ENCODE results near the gene ZFP91.

The ZFP91 gene

DNA sequence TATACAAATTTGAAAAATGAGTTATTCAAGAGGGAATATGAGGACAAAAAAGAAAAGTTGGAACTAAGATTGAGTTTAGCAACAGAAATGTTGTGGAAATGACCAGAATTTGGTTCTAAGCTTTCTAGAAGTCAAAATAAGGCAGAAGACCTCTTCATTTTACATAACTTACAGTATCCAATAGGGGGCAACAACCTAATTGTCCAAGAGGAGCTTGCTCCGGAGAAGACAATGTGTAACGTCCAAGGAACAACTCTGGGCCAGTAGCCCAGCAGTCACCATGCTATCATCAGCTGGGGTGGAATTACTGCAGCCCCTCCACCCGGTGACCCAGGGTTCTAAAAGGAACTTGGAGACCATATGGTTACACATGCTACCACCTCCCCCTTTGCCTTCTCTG lies 57.7 kb downstream of the ZFP91 start:
- DNase-seq, result no peak

DNA sequence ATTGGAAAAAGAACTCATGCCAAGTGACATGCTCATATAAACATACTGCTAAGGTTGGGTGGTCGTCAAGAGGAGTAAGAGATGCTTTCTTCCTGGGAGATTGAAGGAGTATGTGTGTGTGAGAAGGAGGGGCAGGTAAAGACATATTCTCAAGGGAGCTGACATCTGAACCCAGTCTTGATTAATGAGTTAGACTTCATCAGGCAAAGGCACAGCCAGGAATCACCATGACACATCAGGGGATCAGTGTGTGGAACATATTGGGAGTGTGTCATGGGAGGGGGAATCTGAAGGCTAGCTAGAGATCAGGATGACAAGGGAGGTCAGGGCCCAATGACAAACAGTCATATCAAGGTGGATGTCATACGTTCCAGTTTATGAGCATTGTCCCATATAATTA lies 58.5 kb downstream of the ZFP91 start:
- no peak for DNase-seq

DNA sequence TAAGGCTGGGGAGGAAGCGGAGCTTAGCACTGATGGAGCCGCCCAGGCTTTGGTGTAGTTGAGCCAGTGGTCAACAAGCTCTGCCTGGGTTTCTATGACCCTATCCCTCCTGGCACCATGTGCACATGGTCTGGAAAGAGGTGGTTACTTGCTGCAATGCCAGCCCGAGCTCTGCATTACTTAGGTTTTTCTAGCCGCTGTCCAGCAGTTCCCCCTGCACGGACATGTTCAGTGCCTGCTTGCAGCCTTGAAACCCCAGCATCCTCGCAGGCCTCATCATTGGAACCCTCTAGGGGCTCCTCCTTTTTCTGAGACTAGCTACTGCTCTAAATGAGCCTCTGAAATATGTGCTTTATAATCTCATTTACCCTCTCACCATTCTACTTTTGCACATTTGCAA lies 60.2 kb downstream of the ZFP91 start:
- no peak for DNase-seq

DNA sequence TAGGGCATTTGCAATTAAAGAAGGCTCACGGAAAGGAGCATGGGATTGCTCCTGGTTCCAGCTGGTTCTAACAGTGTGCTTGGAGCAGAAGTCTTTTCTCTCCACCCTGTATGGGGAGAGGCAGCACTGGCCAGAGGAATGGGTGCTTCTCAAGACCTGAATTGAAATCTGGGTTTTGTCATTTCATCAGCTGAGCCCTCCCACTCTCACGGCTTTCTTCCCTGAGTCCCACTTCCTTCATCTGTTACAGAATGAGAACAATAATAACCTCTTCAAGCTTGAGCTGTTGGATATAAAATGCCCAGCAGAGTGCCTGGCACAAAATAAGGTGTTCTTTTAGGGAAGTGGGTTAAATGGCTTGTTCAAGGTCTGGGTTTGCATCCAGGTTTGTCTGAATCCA lies 60.8 kb downstream of the ZFP91 start:
- DNase-seq, result no peak

DNA sequence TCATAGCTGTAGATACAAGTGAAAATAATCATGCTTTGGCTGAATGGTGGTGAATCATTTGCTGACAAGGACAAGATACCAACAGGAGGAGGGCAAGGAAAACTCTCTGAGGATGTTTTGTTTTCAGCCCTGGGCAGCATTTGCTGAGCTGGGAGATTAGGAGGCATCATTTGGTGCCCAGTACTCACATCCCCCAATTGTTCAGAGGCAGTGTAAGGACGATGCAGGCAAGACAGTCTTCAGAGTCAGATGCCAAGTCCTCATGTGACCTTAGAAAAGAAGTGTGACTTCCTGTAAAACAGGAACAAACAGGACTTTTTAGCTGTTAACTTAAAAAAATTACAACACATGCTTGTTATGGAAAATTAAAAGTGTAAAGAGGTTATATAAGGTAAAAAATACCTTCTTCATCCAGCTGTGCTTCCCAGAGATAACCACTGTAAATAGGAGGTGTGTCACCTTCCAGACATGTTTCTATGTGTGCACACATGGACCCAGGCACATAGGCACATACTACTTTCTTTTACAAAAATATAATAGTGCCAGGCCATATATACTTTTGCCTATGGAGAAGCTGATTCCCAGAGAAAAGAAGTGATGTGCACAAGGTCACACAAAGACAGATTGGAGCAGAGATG lies 61.6 kb downstream of the ZFP91 start:
- no peak for DNase-seq

DNA sequence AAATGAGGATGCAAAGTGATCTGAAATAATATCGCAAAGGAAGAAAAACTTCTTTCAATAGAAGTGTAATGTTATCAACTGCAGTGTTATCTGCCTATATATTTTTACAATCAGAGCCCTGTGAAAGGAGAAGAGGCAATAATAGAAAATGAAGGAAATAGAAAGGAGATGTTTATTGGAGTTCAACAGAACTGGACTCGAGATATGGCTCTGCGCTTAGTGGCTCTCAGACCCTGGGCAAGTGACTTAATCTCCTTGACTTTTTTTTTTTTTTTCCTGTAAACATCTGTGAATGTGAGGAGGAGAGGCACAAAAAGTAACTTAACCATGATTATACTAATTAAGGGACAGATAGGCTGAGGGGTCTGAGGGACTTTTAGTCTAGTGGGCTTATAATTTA lies 62.5 kb downstream of the ZFP91 start:
- DNase-seq, result no peak

DNA sequence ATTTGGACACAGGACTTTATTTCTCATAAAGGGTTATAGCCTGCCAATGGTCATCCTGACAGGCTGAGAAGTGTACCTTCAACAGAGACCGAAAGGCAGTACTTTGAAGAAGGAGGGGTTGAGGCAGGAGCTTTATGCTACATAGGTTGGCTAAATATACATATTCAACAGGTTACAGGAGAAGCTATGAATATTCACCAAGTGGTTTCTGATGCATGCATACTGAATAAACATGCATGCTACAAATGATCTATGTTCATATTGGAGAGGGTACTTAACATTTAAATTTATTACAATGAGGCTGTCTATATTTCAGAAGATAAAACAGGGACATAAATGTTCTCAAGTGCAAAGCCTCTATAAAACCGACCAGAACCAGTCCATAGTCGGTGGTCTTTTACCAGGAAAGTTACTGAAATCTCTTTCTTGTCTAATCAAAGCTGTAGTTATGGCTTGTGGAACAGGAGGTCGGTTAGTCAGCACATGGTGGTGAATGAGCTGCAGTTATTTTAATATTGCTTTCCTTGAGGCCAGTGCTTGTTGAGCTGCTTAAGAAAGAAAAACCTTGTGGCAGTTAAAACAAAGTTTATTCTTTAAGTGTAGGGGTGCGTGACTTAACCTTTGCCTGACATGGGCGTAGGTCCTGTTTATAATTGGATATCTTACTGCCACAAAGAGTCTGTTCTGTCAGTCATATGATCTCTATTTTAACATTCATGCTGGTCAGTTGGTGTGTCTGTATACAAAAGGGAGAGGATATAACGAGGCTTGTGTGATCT lies 63.1 kb downstream of the ZFP91 start:
- DNase-seq, result no peak

DNA sequence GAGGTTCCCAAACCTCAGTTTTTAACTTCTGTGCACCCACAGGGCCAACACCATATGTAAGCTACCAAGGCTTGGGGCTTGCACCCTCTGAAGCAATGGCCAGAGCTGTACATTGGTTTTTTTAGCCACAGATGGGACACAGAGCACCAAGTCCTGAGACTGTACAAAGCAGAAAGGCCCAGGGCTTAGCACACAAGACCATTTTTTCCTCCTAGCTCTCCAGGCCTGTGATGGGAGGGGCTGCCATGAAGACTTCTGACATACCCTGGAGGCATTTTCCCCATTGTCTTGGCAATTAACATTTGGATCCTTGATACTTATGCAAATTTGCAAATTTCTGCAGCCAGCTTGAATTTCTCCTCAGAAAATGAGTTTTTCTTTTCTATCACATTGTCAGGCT lies 67.0 kb downstream of the ZFP91 start:
- DNase-seq, result no peak

DNA sequence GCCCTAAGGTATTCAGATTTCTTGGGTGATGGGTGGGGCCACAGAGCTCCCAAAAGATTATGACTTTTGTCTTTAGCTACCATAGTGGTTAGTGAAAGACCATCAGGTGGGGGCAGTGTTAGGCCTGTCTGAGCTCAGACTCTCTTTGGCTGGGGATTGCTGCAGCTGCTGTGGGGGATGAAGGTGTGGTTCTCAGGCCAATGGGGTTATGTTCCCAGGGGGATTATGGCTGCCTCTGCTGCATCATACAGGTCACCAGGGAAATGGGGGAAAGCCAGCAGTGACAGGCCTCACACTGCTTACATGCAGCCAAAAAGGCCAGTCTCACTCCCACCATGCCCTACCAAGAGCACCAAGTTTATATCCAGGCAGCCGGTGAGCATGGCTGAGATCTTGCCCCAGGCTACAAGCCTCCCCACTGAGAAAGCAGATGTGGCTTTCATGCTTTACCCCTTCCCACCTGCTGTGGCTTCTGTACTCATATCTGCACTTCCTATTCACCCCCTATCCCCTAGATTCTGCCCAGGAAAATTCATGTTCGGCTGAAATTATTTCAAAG lies 68.4 kb downstream of the ZFP91 start:
- DNase-seq, result peak; percentile 21

DNA sequence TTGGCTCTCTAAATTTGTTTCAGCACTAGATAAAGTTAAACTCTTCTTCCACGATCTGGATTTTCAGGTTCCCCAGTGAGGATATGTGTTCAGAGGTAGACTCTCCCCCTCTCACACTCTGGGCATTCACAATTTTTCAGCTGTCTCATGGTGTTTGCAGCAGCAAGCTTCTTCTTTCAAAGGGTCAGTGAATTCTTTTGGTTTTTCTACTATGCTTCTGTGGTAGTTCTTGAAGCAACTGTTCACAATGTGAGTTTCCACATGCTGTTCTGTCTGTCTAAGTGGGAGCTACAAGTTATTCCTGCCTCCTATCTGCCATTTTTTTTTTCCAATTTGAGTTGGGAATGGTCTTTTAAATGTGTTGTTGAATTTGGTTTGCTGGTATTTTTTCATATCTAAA lies 69.0 kb downstream of the ZFP91 start:
- DNase-seq, result no peak

DNA sequence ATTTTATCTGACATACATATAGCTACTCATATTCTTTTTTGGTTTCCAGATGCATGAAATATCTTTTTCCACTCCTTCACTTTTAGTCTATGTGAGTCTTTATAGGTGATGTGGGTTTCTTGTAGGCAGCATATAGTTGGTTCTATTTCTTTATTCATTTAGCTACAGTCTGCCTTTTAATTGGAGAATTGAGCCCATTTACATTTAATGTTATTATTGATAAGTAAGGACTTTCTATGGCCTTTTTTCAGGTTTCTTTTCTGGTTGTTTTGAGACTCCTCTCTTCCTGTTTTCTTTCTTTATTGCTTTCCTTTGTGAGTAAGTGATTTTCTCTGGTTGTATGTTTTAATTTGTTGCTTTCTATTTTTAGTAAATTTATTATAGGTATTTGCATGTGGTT lies 70.8 kb downstream of the ZFP91 start:
- DNase-seq, result no peak

DNA sequence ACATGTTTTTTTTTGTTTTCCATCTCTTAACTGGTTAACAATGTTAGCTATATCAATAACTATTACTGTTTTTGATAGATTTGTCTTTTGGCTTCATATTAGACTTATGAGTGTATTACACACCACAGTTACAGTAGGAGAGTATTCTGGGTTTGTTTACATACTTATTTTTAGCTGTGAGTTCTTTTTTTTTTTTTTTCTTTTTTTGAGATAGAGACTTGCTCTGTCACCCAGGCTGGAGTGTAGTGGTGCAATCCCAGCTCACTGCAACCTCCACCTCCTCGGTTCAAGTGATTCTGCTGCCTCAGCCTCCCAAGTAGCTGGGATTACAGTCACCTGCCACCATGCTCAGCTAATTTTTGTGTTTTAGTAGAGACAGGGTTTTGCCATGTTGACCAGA lies 71.6 kb downstream of the ZFP91 start:
- no peak for DNase-seq

DNA sequence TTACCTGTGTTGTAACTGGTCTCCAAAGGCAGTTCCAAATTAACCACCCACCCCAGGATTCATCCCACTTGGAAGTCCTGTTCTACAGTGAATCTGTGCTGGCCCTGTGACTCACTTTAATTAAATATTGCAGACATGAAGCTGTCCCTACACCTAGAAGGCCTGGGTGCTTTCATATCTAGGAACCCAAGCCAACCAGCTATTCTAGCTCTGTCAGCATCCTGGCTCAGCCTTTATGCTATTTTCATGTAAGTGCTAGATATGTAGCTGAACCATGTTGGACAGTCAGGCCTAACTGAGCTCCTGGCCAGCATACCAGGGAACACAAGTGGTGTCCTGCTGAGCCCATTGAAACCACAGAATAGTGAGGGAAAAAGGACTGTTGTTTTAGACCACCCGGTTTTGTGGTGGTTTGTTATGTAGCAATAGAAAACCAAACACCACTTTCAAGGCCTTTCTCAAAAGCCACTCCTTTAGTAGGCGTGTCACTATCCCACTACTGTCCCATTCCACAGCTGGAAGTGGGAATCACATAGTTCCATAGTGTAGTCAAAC lies 73.9 kb downstream of the ZFP91 start:
- no peak for DNase-seq

DNA sequence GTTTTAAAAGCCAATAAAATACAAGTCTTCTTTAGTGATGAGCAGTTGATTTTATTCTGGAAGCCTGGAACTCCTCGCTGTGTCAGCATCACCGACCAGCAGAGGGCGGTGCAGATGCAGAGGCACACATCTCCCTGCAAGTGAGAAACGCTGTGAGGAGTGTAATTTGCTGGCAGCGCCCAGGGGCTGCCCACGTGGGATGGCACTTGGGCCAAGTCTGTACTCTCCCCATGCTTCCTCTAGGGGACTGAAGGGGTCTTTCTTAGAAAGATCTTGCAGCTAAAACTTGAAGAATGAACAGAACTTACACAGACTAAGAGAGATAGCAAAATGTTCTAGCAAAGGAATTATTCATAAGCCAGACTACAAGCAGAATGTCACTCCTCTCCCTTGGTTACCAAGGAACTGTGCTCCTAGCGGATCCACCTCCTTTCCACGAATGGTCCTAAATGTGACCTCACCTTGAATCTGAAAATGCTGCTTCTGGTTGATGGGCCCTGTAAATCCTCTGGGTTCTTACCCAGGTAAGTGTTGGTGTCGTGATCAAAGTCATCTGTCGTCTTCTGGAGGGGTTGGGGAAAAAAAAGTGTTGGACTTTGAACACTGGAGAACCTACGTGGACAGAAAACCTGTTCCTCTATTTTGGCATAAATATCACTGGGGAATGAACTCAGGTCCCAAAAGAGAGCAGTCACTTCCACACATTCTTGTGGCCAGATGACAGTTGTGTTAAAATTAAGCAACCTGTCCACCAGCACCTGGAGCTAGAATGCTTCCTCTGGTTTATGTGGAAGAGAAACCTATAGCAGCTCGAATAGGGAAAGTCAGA lies 75.4 kb downstream of the ZFP91 start:
- peak; percentile 70 for DNase-seq

DNA sequence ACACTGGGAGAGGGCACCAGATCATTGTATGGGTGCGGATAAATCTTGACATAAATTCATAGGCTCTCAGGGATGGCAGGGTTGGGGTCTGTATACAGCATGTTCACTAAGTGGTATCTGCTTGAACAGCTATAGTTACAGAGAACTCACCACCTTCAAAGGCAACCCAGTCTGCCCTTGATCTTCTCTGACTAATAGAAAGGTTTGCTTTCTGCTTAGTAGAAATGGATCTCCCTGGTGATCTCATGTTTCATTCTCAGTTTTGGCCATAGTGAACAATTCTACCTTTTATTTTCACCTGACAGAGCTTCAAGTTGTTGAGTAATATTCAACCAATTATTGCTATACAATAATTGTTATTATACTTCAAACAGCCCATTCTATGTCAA lies 76.0 kb downstream of the ZFP91 start:
- no peak for DNase-seq

DNA sequence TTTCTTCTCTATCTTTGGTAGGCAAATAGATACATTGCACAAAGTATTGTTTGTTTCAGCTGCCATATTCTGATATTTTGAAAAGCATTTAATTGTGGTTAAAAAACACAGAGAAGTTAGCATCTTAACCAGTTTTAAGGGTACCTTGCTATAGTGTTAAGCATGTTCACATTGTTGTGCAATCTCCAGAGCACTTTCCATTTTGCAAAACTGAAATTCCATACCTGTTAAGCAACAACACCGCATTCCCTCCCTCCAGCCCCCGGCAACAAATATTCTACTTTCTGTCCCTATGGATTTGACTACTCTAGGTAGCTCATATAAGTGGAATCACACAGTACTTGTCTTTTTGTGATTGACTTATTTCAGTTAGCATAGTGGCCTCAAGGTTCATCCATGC lies 77.5 kb downstream of the ZFP91 start:
- no peak for DNase-seq

DNA sequence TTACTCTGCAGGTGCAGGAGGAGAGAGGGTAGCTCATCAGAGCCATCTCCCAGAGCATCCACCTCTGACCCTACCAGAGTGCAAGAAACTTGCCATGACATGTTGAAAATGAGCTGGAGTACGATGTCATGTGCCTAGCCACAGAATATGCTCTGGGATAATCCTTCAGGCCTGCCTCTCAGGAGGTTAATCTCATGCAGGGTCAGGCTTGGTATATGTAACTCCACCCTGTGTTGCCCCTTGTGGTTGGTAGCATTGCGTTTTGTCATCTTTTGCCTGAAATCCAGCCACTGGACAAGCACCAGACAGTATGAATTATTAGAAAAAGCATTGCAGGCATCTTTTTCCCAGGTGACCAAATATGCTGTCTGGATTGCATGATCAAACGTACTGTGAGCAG lies 79.8 kb downstream of the ZFP91 start:
- DNase-seq, result no peak

DNA sequence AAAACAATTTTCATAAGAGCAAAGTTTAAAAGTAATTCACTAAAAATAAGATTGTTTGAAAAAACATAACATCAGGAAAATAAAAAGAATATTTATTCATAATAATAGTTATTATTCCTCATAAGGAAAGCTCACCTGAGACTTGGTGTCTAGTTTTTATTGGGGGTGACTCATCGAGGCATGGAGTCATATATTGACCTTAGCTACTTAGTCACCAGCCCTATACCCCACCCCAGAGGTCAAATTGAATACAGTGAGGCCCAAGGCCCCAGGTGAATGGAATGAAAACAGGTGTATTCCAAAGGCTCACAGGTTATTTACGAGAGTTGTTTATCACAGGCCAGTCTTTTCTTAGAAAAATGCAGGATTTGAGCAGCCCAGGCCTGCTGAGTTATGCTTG lies 80.5 kb downstream of the ZFP91 start:
- DNase-seq, result no peak

DNA sequence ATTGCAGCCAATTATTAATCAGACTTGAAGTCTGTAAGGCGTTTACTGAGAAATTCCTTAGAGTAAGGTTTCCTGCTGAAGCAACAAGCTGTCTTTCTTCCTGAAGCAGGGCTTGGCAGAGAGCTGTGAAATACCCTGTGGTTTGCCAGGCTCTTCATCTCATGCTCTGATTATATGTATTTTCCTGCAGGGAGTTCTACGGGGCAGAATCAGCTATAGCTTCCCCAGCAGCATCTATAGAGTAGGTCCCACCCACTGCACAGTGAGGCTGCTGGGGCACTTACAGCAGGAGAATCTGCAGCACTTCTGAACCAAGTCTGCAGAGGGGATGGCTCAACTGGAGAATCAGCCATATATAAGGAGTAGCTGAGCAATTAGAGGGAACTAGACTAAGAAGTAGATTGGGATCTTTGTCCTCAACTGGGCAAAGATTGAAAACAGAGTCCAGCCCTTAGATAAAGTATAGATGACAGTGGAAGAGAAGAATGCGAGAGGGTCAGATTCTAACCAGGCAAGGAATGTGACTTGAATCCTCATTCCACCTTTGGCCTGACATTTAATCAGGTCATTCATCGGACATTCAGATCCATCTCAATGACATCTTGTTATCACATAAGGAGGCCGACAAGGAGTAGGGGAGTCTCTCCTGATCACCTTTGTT lies 81.2 kb downstream of the ZFP91 start:
- DNase-seq, result no peak
